Activated naive CD4-positive, alpha-beta T cell treated with anti-CD3 and anti-CD28 coated beads for 36 hours (primary cell): ENCODE results near the gene PRLH. TPM values are rescaled to one million over a fixed set of nuclear protein-coding genes. Genes with fewer than 3 reads are reported as not detected.

Experiments
- CTCF ChIA-PET: fragments of 350-600 bp; sonication (Branson Sonifier 250); formaldehyde crosslinking; loops from one replicate; lab custom pipeline; 2021; ENCODE audit warnings: antibody characterized with exemption; lab: Charles Lee
- DNase-seq: peaks from one replicate; pipeline ENCODE4 v3.0.0-alpha.2; 2020
- H3K27ac Mint-ChIP-seq: one replicate; pipeline ENCODE4 v1.8.0; 2021; ENCODE audit warnings: mild to moderate bottlenecking, mixed read lengths
- H3K27me3 Mint-ChIP-seq: one replicate; pipeline ENCODE4 v1.8.0; 2021; ENCODE audit warnings: low read depth, mixed read lengths
- H3K36me3 Mint-ChIP-seq: one replicate; pipeline ENCODE4 v1.8.0; 2021; ENCODE audit warnings: low read depth, mixed read lengths
- H3K4me1 Mint-ChIP-seq: one replicate; pipeline ENCODE4 v1.8.0; 2021; ENCODE audit warnings: low read depth, mixed read lengths
- H3K4me3 Mint-ChIP-seq: one replicate; pipeline ENCODE4 v1.8.0; 2021; ENCODE audit warnings: mild to moderate bottlenecking, moderate library complexity, mixed read lengths
- H3K9me3 Mint-ChIP-seq: one replicate; pipeline ENCODE4 v1.8.0; 2021; ENCODE audit warnings: mixed read lengths
- intact Hi-C: fragments of 100-400 bp; cut with micrococcal nuclease; formaldehyde crosslinking; loops from one replicate; pipeline ENCODE4 v1.15.1; 2023
- total RNA-seq, 2 experiments: library from RNA; stranded (reverse); gene quantifications; one replicate each; pipeline ENCODE4 v1.2.3, GENCODE V29; 2021

Gene PRLH
- total RNA-seq, 2 experiments from 2014 or later = not detected

GRCh38 chr2:237569896-237570295 is 3.5 kb downstream of the PRLH start:
- CTCF ChIA-PET = interaction anchor here (8.5 kb wide), 1 partner anchor 58 kb away, joined by 300 read pairs; no protein-coding TSS in a partner anchor
- no peak for DNase-seq
- Mint-ChIP-seq H3K27ac (no peak overlapping the region), H3K27me3 (no peaks in the 10 kb centered on the region), H3K4me1 (peaks cover 5% of the 10 kb centered on the region), H3K4me3 (no peak overlapping the region), H3K9me3 (no peaks in the 10 kb centered on the region), H3K36me3 (no peaks in the 10 kb centered on the region)
- intact Hi-C loops = loop anchor here (10.0 kb wide), 1 partner anchor 445 kb away; no protein-coding TSS in a partner anchor

GRCh38 chr2:237570776-237571335 is 4.5 kb downstream of the PRLH start:
- H3K27me3 Mint-ChIP-seq = no peaks in the 10 kb centered on the region
- intact Hi-C loops = loop anchor here (10.0 kb wide), 1 partner anchor 446 kb away; no protein-coding TSS in a partner anchor
- CTCF ChIA-PET = interaction anchor here (0.6 to 8.5 kb wide), 11 partner anchors 9 to 100 kb away, joined by 4 to 300 read pairs (median 12); no protein-coding TSS in a partner anchor
- H3K36me3 Mint-ChIP-seq = no peaks in the 10 kb centered on the region
- no peak overlapping the region for H3K27ac Mint-ChIP-seq
- no peaks in the 10 kb centered on the region for H3K9me3 Mint-ChIP-seq
- H3K4me3 Mint-ChIP-seq = no peak overlapping the region
- H3K4me1 Mint-ChIP-seq = peaks cover 5% of the 10 kb centered on the region
- no peak for DNase-seq

- H3K4me3 Mint-ChIP-seq = no peak overlapping the region
- no peak for DNase-seq
- no peaks in the 10 kb centered on the region for H3K36me3 Mint-ChIP-seq
- CTCF ChIA-PET = interaction anchor here (0.6 to 8.5 kb wide), 26 partner anchors 10 to 449 kb away, joined by 3 to 300 read pairs (median 6); no protein-coding TSS in a partner anchor
- no peak overlapping the region for H3K27ac Mint-ChIP-seq
- intact Hi-C loops = loop anchor here (10.0 kb wide), 1 partner anchor 447 kb away; no protein-coding TSS in a partner anchor
- no peaks in the 10 kb centered on the region for H3K27me3 Mint-ChIP-seq
- H3K9me3 Mint-ChIP-seq = no peaks in the 10 kb centered on the region
- H3K4me1 Mint-ChIP-seq = peaks cover 5% of the 10 kb centered on the region
Observed at GRCh38 chr2:237571551-237571950, 5.2 kb downstream of the PRLH start.

- intact Hi-C loops = loop anchor here (1.0 to 10.0 kb wide), 5 partner anchors 15 to 447 kb away; no protein-coding TSS in a partner anchor
- Mint-ChIP-seq H3K4me3 (no peak overlapping the region), H3K27ac (no peak overlapping the region), H3K4me1 (peaks cover 5% of the 10 kb centered on the region), H3K9me3 (no peaks in the 10 kb centered on the region), H3K36me3 (no peaks in the 10 kb centered on the region), H3K27me3 (no peaks in the 10 kb centered on the region)
- CTCF ChIA-PET = interaction anchor here (0.6 to 8.5 kb wide), 34 partner anchors 7 to 450 kb away, joined by 3 to 300 read pairs (median 5); no protein-coding TSS in a partner anchor
- peak; percentile 93 for DNase-seq
Observed at GRCh38 chr2:237572021-237572741, 5.8 kb downstream of the PRLH start.

GRCh38 chr2:237572742-237573101 is 6.3 kb downstream of the PRLH start:
- no peaks in the 10 kb centered on the region for H3K27me3 Mint-ChIP-seq
- no peaks in the 10 kb centered on the region for H3K9me3 Mint-ChIP-seq
- DNase-seq = no peak
- no peaks in the 10 kb centered on the region for H3K36me3 Mint-ChIP-seq
- no peak overlapping the region for H3K4me3 Mint-ChIP-seq
- CTCF ChIA-PET = interaction anchor here (0.9 to 8.5 kb wide), 27 partner anchors 8 to 450 kb away, joined by 3 to 300 read pairs (median 6); no protein-coding TSS in a partner anchor
- H3K27ac Mint-ChIP-seq = no peak overlapping the region
- intact Hi-C loops = loop anchor here (1.0 to 10.0 kb wide), 5 partner anchors 15 to 448 kb away; no protein-coding TSS in a partner anchor
- H3K4me1 Mint-ChIP-seq = peaks cover 5% of the 10 kb centered on the region

- intact Hi-C loops = loop anchor here (10.0 kb wide), 1 partner anchor 449 kb away; no protein-coding TSS in a partner anchor
- Mint-ChIP-seq H3K36me3 (no peaks in the 10 kb centered on the region), H3K9me3 (no peaks in the 10 kb centered on the region), H3K27me3 (no peaks in the 10 kb centered on the region), H3K4me3 (no peak overlapping the region), H3K27ac (no peak overlapping the region), H3K4me1 (peaks cover 5% of the 10 kb centered on the region)
- DNase-seq = no peak
- CTCF ChIA-PET = interaction anchor here (1.0 to 8.5 kb wide), 7 partner anchors 9 to 152 kb away, joined by 3 to 300 read pairs (median 13); no protein-coding TSS in a partner anchor
Observed at GRCh38 chr2:237573721-237574415, 7.5 kb downstream of the PRLH start.

- intact Hi-C loops = loop anchor here (10.0 kb wide), 1 partner anchor 450 kb away; no protein-coding TSS in a partner anchor
- Mint-ChIP-seq H3K9me3 (no peaks in the 10 kb centered on the region), H3K27me3 (no peaks in the 10 kb centered on the region), H3K27ac (no peak overlapping the region), H3K36me3 (no peaks in the 10 kb centered on the region), H3K4me1 (peaks cover 5% of the 10 kb centered on the region), H3K4me3 (no peak overlapping the region)
- DNase-seq = no peak
- CTCF ChIA-PET = interaction anchor here (1.0 to 8.5 kb wide), 2 partner anchors 17 to 63 kb away, joined by 3 to 300 read pairs; no protein-coding TSS in a partner anchor
Observed at GRCh38 chr2:237574467-237574866, 8.1 kb downstream of the PRLH start.

GRCh38 chr2:237574894-237575868 is 8.8 kb downstream of the PRLH start:
- Mint-ChIP-seq H3K27ac (no peak overlapping the region), H3K4me1 (peaks cover 5% of the 10 kb centered on the region), H3K4me3 (no peak overlapping the region), H3K9me3 (no peaks in the 10 kb centered on the region), H3K36me3 (no peaks in the 10 kb centered on the region), H3K27me3 (no peaks in the 10 kb centered on the region)
- intact Hi-C loops = loop anchor here (10.0 kb wide), 1 partner anchor 450 kb away; no protein-coding TSS in a partner anchor
- CTCF ChIA-PET = interaction anchor here (1.0 to 8.5 kb wide), 2 partner anchors 63 to 169 kb away, joined by 4 to 300 read pairs; no protein-coding TSS in a partner anchor
- no peak for DNase-seq

- intact Hi-C loops = loop anchor here (10.0 kb wide), 1 partner anchor 451 kb away; no protein-coding TSS in a partner anchor
- H3K9me3 Mint-ChIP-seq = no peaks in the 10 kb centered on the region
- H3K27me3 Mint-ChIP-seq = no peaks in the 10 kb centered on the region
- CTCF ChIA-PET = interaction anchor here (1.0 to 8.5 kb wide), 2 partner anchors 64 to 168 kb away, joined by 4 to 300 read pairs; no protein-coding TSS in a partner anchor
- no peak overlapping the region for H3K4me3 Mint-ChIP-seq
- H3K27ac Mint-ChIP-seq = no peak overlapping the region
- H3K4me1 Mint-ChIP-seq = peaks cover 5% of the 10 kb centered on the region
- no peaks in the 10 kb centered on the region for H3K36me3 Mint-ChIP-seq
- no peak for DNase-seq
Observed at GRCh38 chr2:237575869-237576862, 9.8 kb downstream of the PRLH start.

- Mint-ChIP-seq H3K36me3 (no peaks in the 10 kb centered on the region), H3K9me3 (no peaks in the 10 kb centered on the region), H3K4me1 (peaks cover 5% of the 10 kb centered on the region), H3K27ac (no peak overlapping the region), H3K27me3 (no peaks in the 10 kb centered on the region), H3K4me3 (no peak overlapping the region)
- DNase-seq = no peak
- CTCF ChIA-PET = interaction anchor here (8.5 kb wide), 1 partner anchor 65 kb away, joined by 300 read pairs; no protein-coding TSS in a partner anchor
- intact Hi-C loops = loop anchor here (10.0 kb wide), 1 partner anchor 452 kb away; no protein-coding TSS in a partner anchor
Observed at GRCh38 chr2:237576974-237577373, 10.6 kb downstream of the PRLH start.
